ENCODE results near the gene DYNC1I1. TPM values are rescaled to one million over a fixed set of nuclear protein-coding genes. Genes with fewer than 3 reads are reported as not detected.

The DYNC1I1 gene
- total and polyA plus RNA-seq, 4 donors, result 0.28 to 0.67 (median 0.39) TPM

- DNase-seq (ENCODE audit: low spot score), result no peak
- H3K36me3 ChIP-seq (ENCODE audit: control insufficient read depth in 4 of 4, insufficient read depth in 3 of 4, low read depth in 1 of 4, low read length in 3 of 4), result no peaks in the 10 kb centered on the region
- H3K9me3 ChIP-seq (ENCODE audit: control insufficient read depth in 4 of 4, low read length in 3 of 4), result no peaks in the 10 kb centered on the region
- no peak overlapping the region for H3K4me3 ChIP-seq (ENCODE audit: low read depth in 1 of 3, low read length in 3 of 3)
- H3K9ac ChIP-seq (ENCODE audit: low read depth in 1 of 2, low read length in 2 of 2), result no peak overlapping the region
- TF ChIP-seq REST (IDR thresholded peaks at IDR 0.05) (no peak), JUND (IDR thresholded peaks at IDR 0.05) (no peak), RAD21 (IDR thresholded peaks at IDR 0.05) (no peak)
- H3K4me1 ChIP-seq (ENCODE audit: control insufficient read depth in 4 of 4, insufficient read depth in 4 of 4, low read length in 3 of 4), result no peaks in the 10 kb centered on the region
- 82% methylated on average over 1 of the region's 1 CpG for WGBS
- peaks cover 0 to 2% (median 0%) of the 10 kb centered on the region in 4 donors for H3K27me3 ChIP-seq (ENCODE audit: control insufficient read depth in 4 of 4, insufficient read depth in 4 of 4, low read length in 3 of 4)
- no peak overlapping the region for H3K27ac ChIP-seq (ENCODE audit: low read depth in 1 of 2, low read length in 2 of 2)
Measured at GRCh38 chr7:95859429-95859828, 87.1 kb downstream of the DYNC1I1 start.

GRCh38 chr7:95861041-95861440 lies 88.7 kb downstream of the DYNC1I1 start:
- H3K4me3 ChIP-seq (ENCODE audit: low read depth in 1 of 3, low read length in 3 of 3), result no peak overlapping the region
- no peaks in the 10 kb centered on the region for H3K36me3 ChIP-seq (ENCODE audit: control insufficient read depth in 4 of 4, insufficient read depth in 3 of 4, low read depth in 1 of 4, low read length in 3 of 4)
- H3K9me3 ChIP-seq (ENCODE audit: control insufficient read depth in 4 of 4, low read length in 3 of 4), result no peaks in the 10 kb centered on the region
- H3K27me3 ChIP-seq (ENCODE audit: control insufficient read depth in 4 of 4, insufficient read depth in 4 of 4, low read length in 3 of 4), result peaks cover 0 to 3% (median 0%) of the 10 kb centered on the region in 4 donors
- WGBS, result 81% methylated on average over 2 of the region's 2 CpGs
- no peak overlapping the region for H3K9ac ChIP-seq (ENCODE audit: low read depth in 1 of 2, low read length in 2 of 2)
- no peak for TF ChIP-seq HNF4G (IDR thresholded peaks at IDR 0.05)
- no peak for TF ChIP-seq ATF3 (IDR thresholded peaks at IDR 0.05)
- no peak for TF ChIP-seq RAD21 (IDR thresholded peaks at IDR 0.05)
- TF ChIP-seq NR2F2 (IDR thresholded peaks at IDR 0.05), result no peak
- TF ChIP-seq GABPA (IDR thresholded peaks at IDR 0.05 in 1 of 2, conservative IDR thresholded peaks at IDR 0.05 in 1 of 2), result no peak
- TF ChIP-seq JUND (IDR thresholded peaks at IDR 0.05), result no peak
- TF ChIP-seq ZBTB33 (IDR thresholded peaks at IDR 0.05), result no peak
- TF ChIP-seq FOXA2 (IDR thresholded peaks at IDR 0.05), result no peak
- no peak for TF ChIP-seq TAF1 (conservative IDR thresholded peaks at IDR 0.05)
- TF ChIP-seq CTCF (IDR thresholded peaks at IDR 0.05; ENCODE audit: low read depth, low read length, missing input control), result no peak
- no peak for TF ChIP-seq SP1 (IDR thresholded peaks at IDR 0.05)
- TF ChIP-seq FOXA1 (IDR thresholded peaks at IDR 0.05), result no peak
- no peak for TF ChIP-seq HNF4A (conservative IDR thresholded peaks at IDR 0.05)
- no peak for TF ChIP-seq YY1 (IDR thresholded peaks at IDR 0.05)
- no peak for TF ChIP-seq EGR1 (IDR thresholded peaks at IDR 0.05; ENCODE audit: low read depth in 2 of 2)
- TF ChIP-seq MAX (IDR thresholded peaks at IDR 0.05), result no peak
- no peak for TF ChIP-seq REST (IDR thresholded peaks at IDR 0.05)
- H3K4me1 ChIP-seq (ENCODE audit: control insufficient read depth in 4 of 4, insufficient read depth in 4 of 4, low read length in 3 of 4), result no peaks in the 10 kb centered on the region
- H3K27ac ChIP-seq (ENCODE audit: low read depth in 1 of 2, low read length in 2 of 2), result no peak overlapping the region
- no peak for DNase-seq (ENCODE audit: low spot score)
